Esophagus squamous epithelium (tissue), 5 donors: ENCODE results near the gene HECTD4. TPM values are rescaled to one million over a fixed set of nuclear protein-coding genes. Genes with fewer than 3 reads are reported as not detected.
"Not testable (repeated sequence)": the region's sequence is repeated elsewhere in the genome, so short reads cannot be mapped to it uniquely, and the experiment has no call there.

ENCODE experiments used
- DNase-seq: peaks from one replicate; lab custom pipeline; 2025; lab: John Stamatoyannopoulos, UW
- H3K27ac ChIP-seq, 4 donors: fragments of 200-600 bp; sonication (generic); one replicate each; pipeline ENCODE4 v1.5.1; 2016 to 2019; ENCODE audit warnings: mild to moderate bottlenecking in 1 of 4
- H3K27me3 ChIP-seq, 4 donors: fragments of 200-600 bp; sonication (generic); 1 replicate in 3 of 4; 2 replicates in 1 of 4; pipeline versions ENCODE4 v1.5.1 to v1.6.0; 2017 to 2021; ENCODE audit warnings: antibody characterized with exemption in 1 of 4
- H3K36me3 ChIP-seq, 3 donors: fragments of 200-600 bp; sonication (generic); one replicate each; pipeline ENCODE4 v1.5.1; 2016 to 2019
- H3K4me1 ChIP-seq, 3 donors: fragments of 200-600 bp; sonication (generic); one replicate each; pipeline ENCODE4 v1.5.1; 2017 to 2019
- H3K4me3 ChIP-seq, 4 donors: fragments of 200-600 bp; sonication (generic); 1 replicate in 3 of 4; 2 replicates in 1 of 4; pipeline ENCODE4 v1.5.1; 2016 to 2019; ENCODE audit warnings: mild to moderate bottlenecking in 2 of 4, moderate library complexity in 1 of 4
- H3K9me3 ChIP-seq, 3 donors: fragments of 200-600 bp; sonication (generic); one replicate each; pipeline ENCODE4 v1.5.1; 2016 to 2019
- POLR2A ChIP-seq, 4 donors: fragments of 450-650 bp; IDR thresholded peaks; one replicate each; pipeline ENCODE4 v1.6.1; 2017; ENCODE audit warnings: antibody characterized with exemption in 4 of 4, mild to moderate bottlenecking in 4 of 4, moderate library complexity in 3 of 4
- whole genome bisulfite sequencing, 2 donors: methylation state at CpG; one replicate each; pipeline ENCODE4 v1.1.5; 2018; 5-methylcytosine and 5-hydroxymethylcytosine counted together
- intact Hi-C: fragments of 100-400 bp; cut with DNase I; formaldehyde crosslinking; loops from one replicate; pipeline ENCODE4 v1.15.0; 2022
- total RNA-seq, 4 donors: library from RNA; depleted of rRNA; stranded (reverse); fragments of >200 nt; gene quantifications; one replicate each; pipeline ENCODE4 v1.1.0, GENCODE V29; 2016
- TF ChIP-seq, protein P1 (sequence below), 6 experiments: fragments of 450-650 bp in 4 of 6; fragments of 200-600 bp in 2 of 6; sonication (generic) in 2 of 6; IDR thresholded peaks; one replicate each; pipeline ENCODE4 v1.5.1; 2016 to 2019; ENCODE audit warnings: antibody characterized with exemption in 6 of 6, mild to moderate bottlenecking in 4 of 6, moderate library complexity in 4 of 6
- donor health status: DM: yes; HTN: yes; CAD: no.

The HECTD4 gene
- total RNA-seq, 4 donors from 2014 or later = 15.4 to 53.4 (median 33.4) TPM

DNA sequence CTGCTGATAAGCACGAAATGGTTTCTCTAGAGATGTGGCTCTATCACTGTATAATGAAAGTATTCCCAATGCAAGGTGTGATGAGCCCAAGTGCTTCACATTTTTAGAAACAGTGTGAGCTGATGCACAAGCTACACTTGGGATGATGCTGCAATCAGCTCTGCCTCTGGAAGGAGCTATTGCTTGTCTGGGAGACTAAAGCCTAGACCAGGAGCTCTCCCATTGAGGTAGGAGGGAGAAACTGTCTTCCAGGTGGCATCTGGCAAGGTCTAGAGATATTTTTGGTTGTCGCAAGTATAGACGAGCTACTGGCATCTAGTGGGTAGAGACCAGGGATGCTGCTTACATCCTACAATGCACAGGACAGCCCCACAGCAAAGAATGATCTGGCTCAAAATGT is 42.0 kb downstream of the HECTD4 start:
- no peak for TF ChIP-seq POLR2A (IDR thresholded peaks at IDR 0.05)
- TF ChIP-seq, protein P1, sequence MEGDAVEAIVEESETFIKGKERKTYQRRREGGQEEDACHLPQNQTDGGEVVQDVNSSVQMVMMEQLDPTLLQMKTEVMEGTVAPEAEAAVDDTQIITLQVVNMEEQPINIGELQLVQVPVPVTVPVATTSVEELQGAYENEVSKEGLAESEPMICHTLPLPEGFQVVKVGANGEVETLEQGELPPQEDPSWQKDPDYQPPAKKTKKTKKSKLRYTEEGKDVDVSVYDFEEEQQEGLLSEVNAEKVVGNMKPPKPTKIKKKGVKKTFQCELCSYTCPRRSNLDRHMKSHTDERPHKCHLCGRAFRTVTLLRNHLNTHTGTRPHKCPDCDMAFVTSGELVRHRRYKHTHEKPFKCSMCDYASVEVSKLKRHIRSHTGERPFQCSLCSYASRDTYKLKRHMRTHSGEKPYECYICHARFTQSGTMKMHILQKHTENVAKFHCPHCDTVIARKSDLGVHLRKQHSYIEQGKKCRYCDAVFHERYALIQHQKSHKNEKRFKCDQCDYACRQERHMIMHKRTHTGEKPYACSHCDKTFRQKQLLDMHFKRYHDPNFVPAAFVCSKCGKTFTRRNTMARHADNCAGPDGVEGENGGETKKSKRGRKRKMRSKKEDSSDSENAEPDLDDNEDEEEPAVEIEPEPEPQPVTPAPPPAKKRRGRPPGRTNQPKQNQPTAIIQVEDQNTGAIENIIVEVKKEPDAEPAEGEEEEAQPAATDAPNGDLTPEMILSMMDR (IDR thresholded peaks at IDR 0.05) = no peak
- no peak for DNase-seq
- Histone ChIP-seq H3K9me3 (no peaks in the 10 kb centered on the region), H3K27ac (no peak overlapping the region), H3K4me1 (peaks cover 0 to 49% (median 0%) of the 10 kb centered on the region in 3 donors), H3K4me3 (no peak overlapping the region), H3K36me3 (peaks cover 0 to 7% (median 0%) of the 10 kb centered on the region in 3 donors), H3K27me3 (no peaks in the 10 kb centered on the region)
- intact Hi-C loops = no loop called here
- 61 to 73% methylated on average over 3 of the region's 3 CpGs for WGBS, 2 donors

DNA sequence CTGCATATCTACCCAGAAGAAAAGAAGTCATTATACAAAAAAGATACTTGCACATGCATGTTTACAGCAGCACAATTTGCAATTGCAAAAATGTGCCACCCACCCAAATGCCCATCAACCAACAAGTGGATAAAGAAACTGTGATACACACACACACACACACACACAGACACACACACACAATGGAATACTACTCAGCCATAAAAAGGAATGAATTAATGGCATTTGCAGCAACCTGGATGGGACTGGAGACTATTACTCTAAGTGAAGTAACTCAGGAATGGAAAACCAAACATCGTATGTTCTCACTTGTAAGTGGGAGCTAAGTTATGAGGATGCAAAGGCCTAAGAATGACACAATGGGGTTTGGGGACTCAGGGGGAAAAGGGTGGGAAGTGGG is 47.2 kb downstream of the HECTD4 start:
- H3K4me1 ChIP-seq = peaks cover 0 to 27% (median 3%) of the 10 kb centered on the region in 3 donors
- intact Hi-C loops, H3K36me3 ChIP-seq, H3K9me3 ChIP-seq, H3K27me3 ChIP-seq, DNase-seq, H3K27ac ChIP-seq, H3K4me3 ChIP-seq: not testable (repeated sequence)
- WGBS, 2 donors = 83 to 85% methylated on average over 1 of the region's 1 CpG

DNA sequence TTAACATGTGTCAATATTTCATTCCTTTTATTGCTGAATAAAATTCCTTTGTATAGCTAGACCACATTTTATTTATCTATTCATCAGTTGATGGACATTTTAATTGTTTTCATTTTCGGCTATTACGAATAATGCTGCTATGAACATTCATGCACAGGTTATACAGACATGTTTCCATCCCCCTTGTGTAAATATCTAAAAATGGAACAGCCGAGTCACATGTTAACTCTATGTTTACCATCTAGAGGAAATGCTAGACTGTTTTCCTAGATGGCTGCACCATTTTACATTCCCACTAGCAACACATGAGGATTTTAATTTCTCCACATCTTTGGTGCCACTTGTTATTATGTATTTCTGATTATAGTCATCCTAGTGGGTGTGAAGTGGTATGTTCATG is 49.2 kb downstream of the HECTD4 start:
- H3K4me3 ChIP-seq = no peak overlapping the region
- TF ChIP-seq, protein P1 (IDR thresholded peaks at IDR 0.05) = no peak
- no peak for TF ChIP-seq POLR2A (IDR thresholded peaks at IDR 0.05)
- H3K27ac ChIP-seq = no peak overlapping the region
- peaks cover 0 to 2% (median 0%) of the 10 kb centered on the region in 3 donors for H3K36me3 ChIP-seq
- H3K27me3 ChIP-seq = no peaks in the 10 kb centered on the region
- intact Hi-C loops = no loop called here
- DNase-seq = no peak
- no peaks in the 10 kb centered on the region for H3K9me3 ChIP-seq
- H3K4me1 ChIP-seq = peaks cover 0 to 33% (median 3%) of the 10 kb centered on the region in 3 donors
- 56 to 64% methylated on average over 3 of the region's 3 CpGs for WGBS, 2 donors

DNA sequence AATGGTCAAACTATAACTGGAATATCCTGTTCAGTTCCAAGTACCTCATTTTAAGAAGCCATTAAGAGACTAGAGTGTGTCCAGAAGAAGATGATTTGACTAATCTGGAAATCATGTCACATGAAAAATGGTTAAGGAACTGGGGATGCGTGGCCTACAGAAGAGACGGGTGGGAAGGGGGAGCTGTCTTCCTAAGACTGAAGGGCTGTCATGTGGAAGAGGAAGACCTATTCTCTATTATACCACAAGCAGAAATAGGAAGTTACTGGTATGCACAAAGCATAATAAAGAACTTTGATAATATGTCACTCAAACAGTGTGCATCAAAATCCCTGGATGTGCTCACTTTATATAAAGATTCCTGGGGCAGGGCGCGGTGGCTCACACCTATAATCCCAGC is 50.3 kb downstream of the HECTD4 start:
- 85 to 88% methylated on average over 4 of the region's 4 CpGs for WGBS, 2 donors

DNA sequence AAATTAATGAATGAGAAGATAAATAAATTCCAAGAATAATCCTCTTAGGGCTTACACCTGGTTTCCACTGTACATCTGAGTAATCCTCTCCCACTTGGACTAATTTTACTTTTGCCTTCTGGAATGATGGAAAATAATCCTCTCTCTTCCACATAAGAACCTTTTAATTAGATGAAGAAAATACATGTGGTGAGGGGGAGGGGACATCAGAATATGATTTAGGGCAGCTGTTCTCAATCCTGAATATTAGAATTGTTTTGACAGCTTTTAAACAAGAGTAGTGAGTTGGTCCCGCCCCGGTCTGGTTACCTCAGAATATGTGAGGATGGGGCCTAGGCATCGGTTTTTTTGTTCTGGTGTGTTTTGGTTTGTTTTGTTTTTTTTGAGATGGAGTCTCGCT is 51.5 kb downstream of the HECTD4 start:
- DNase-seq = no peak
- Histone ChIP-seq H3K4me3 (no peak overlapping the region), H3K27ac (no peak overlapping the region), H3K4me1 (peaks cover 0 to 37% (median 3%) of the 10 kb centered on the region in 3 donors), H3K36me3 (no peaks in the 10 kb centered on the region), H3K9me3 (no peaks in the 10 kb centered on the region), H3K27me3 (no peaks in the 10 kb centered on the region)
- 78 to 86% methylated on average over 4 of the region's 4 CpGs for WGBS, 2 donors
- intact Hi-C loops = no loop called here
- no peak for TF ChIP-seq POLR2A (IDR thresholded peaks at IDR 0.05)
- TF ChIP-seq, protein P1 (IDR thresholded peaks at IDR 0.05) = no peak

More for the DNA sequence above, 50.3 kb downstream of the HECTD4 start:
- Histone ChIP-seq H3K9me3 (no peaks in the 10 kb centered on the region), H3K27me3 (no peaks in the 10 kb centered on the region), H3K4me1 (peaks cover 0 to 35% (median 3%) of the 10 kb centered on the region in 3 donors), H3K27ac (no peak overlapping the region), H3K4me3 (no peak overlapping the region), H3K36me3 (no peaks in the 10 kb centered on the region)
- no peak for DNase-seq
- intact Hi-C loops = no loop called here
- TF ChIP-seq, protein P1 (IDR thresholded peaks at IDR 0.05) = no peak
- no peak for TF ChIP-seq POLR2A (IDR thresholded peaks at IDR 0.05)
